ENCODE data around the gene HHIPL2.

Gene HHIPL2

GRCh38 chr1:222547944-222548671 lies at the start of gene HHIPL2:
Gene HHIPL2 (minus strand): TSS chr1:222548104. CDS start chr1:222548044, 60 bp downstream.
- no peak within 1 kb of the TSS for H3K4me3 ChIP-seq (ENCODE audit: low read length)
- H3K27me3 ChIP-seq (ENCODE audit: insufficient read depth, low read length): no peaks in the 10 kb centered on the region
- no peaks in the 10 kb centered on the region for H3K36me3 ChIP-seq (ENCODE audit: insufficient read depth, low read length)
- no peaks in the 10 kb centered on the region for H3K9me3 ChIP-seq (ENCODE audit: low read length)
- H2AFZ ChIP-seq (ENCODE audit: low read depth, low read length): no peak within 1 kb of the TSS
- H3K4me1 ChIP-seq (ENCODE audit: insufficient read depth, low read length): no peaks in the 10 kb centered on the region

GRCh38 chr1:222596696-222597095 lies 48.8 kb upstream of the HHIPL2 start:
- no peak overlapping the region for H2AFZ ChIP-seq (ENCODE audit: low read depth, low read length)
- H3K9me3 ChIP-seq (ENCODE audit: low read length): no peaks in the 10 kb centered on the region
- no peaks in the 10 kb centered on the region for H3K36me3 ChIP-seq (ENCODE audit: insufficient read depth, low read length)
- H3K27me3 ChIP-seq (ENCODE audit: insufficient read depth, low read length): no peaks in the 10 kb centered on the region
- H3K4me1 ChIP-seq (ENCODE audit: insufficient read depth, low read length): no peaks in the 10 kb centered on the region
- H3K4me3 ChIP-seq (ENCODE audit: low read length): no peak overlapping the region

GRCh38 chr1:222594789-222595188 lies 46.9 kb upstream of the HHIPL2 start:
- Histone ChIP-seq H3K4me1 (ENCODE audit: insufficient read depth, low read length) (peaks cover 9% of the 10 kb centered on the region), H3K27me3 (ENCODE audit: insufficient read depth, low read length) (no peaks in the 10 kb centered on the region), H3K36me3 (ENCODE audit: insufficient read depth, low read length) (no peaks in the 10 kb centered on the region), H2AFZ (ENCODE audit: low read depth, low read length) (no peak overlapping the region), H3K9me3 (ENCODE audit: low read length) (no peaks in the 10 kb centered on the region), H3K4me3 (ENCODE audit: low read length) (no peak overlapping the region)

GRCh38 chr1:222592171-222592570 lies 44.3 kb upstream of the HHIPL2 start:
- H3K36me3 ChIP-seq (ENCODE audit: insufficient read depth, low read length): peaks cover 9% of the 10 kb centered on the region
- no peaks in the 10 kb centered on the region for H3K27me3 ChIP-seq (ENCODE audit: insufficient read depth, low read length)
- no peak overlapping the region for H2AFZ ChIP-seq (ENCODE audit: low read depth, low read length)
- H3K9me3 ChIP-seq (ENCODE audit: low read length): no peaks in the 10 kb centered on the region
- H3K4me3 ChIP-seq (ENCODE audit: low read length): no peak overlapping the region
- H3K4me1 ChIP-seq (ENCODE audit: insufficient read depth, low read length): peaks cover 13% of the 10 kb centered on the region

GRCh38 chr1:222589462-222590302 lies 41.8 kb upstream of the HHIPL2 start, which contains the start of gene TAF1A:
Gene TAF1A (minus strand): TSS chr1:222589933.
- peak within 1 kb of the TSS; percentile 92 for H3K4me3 ChIP-seq (ENCODE audit: low read length)
- H3K4me1 ChIP-seq (ENCODE audit: insufficient read depth, low read length): peaks cover 13% of the 10 kb centered on the region
- H3K9me3 ChIP-seq (ENCODE audit: low read length): no peaks in the 10 kb centered on the region
- peak within 1 kb of the TSS; percentile 97 for H2AFZ ChIP-seq (ENCODE audit: low read depth, low read length)
- H3K27me3 ChIP-seq (ENCODE audit: insufficient read depth, low read length): no peaks in the 10 kb centered on the region
- H3K36me3 ChIP-seq (ENCODE audit: insufficient read depth, low read length): peaks cover 23% of the 10 kb centered on the region

- Histone ChIP-seq H3K9me3 (ENCODE audit: low read length) (no peaks in the 10 kb centered on the region), H3K4me3 (ENCODE audit: low read length) (peak overlapping the region; percentile 92), H3K36me3 (ENCODE audit: insufficient read depth, low read length) (peaks cover 34% of the 10 kb centered on the region), H3K27me3 (ENCODE audit: insufficient read depth, low read length) (no peaks in the 10 kb centered on the region), H3K4me1 (ENCODE audit: insufficient read depth, low read length) (peaks cover 13% of the 10 kb centered on the region), H2AFZ (ENCODE audit: low read depth, low read length) (no peak overlapping the region)
These were observed 40.2 kb upstream of the HHIPL2 start for GRCh38 chr1:222588135-222588534.

GRCh38 chr1:222586842-222587241 lies 38.9 kb upstream of the HHIPL2 start:
- H3K4me3 ChIP-seq (ENCODE audit: low read length): no peak overlapping the region
- H3K27me3 ChIP-seq (ENCODE audit: insufficient read depth, low read length): no peaks in the 10 kb centered on the region
- peaks cover 13% of the 10 kb centered on the region for H3K4me1 ChIP-seq (ENCODE audit: insufficient read depth, low read length)
- H2AFZ ChIP-seq (ENCODE audit: low read depth, low read length): no peak overlapping the region
- H3K36me3 ChIP-seq (ENCODE audit: insufficient read depth, low read length): peaks cover 45% of the 10 kb centered on the region
- no peaks in the 10 kb centered on the region for H3K9me3 ChIP-seq (ENCODE audit: low read length)

GRCh38 chr1:222583079-222583478 lies 35.2 kb upstream of the HHIPL2 start:
- Histone ChIP-seq H3K4me1 (ENCODE audit: insufficient read depth, low read length) (no peaks in the 10 kb centered on the region), H3K36me3 (ENCODE audit: insufficient read depth, low read length) (peaks cover 54% of the 10 kb centered on the region)

GRCh38 chr1:222582099-222582774 lies 34.3 kb upstream of the HHIPL2 start:
- Histone ChIP-seq H3K27me3 (ENCODE audit: insufficient read depth, low read length) (no peaks in the 10 kb centered on the region), H3K4me3 (ENCODE audit: low read length) (no peak overlapping the region), H2AFZ (ENCODE audit: low read depth, low read length) (no peak overlapping the region), H3K4me1 (ENCODE audit: insufficient read depth, low read length) (no peaks in the 10 kb centered on the region), H3K36me3 (ENCODE audit: insufficient read depth, low read length) (peaks cover 47% of the 10 kb centered on the region), H3K9me3 (ENCODE audit: low read length) (no peaks in the 10 kb centered on the region)

More at GRCh38 chr1:222583079-222583478, 35.2 kb upstream of the HHIPL2 start:
- Histone ChIP-seq H3K9me3 (ENCODE audit: low read length) (no peaks in the 10 kb centered on the region), H3K27me3 (ENCODE audit: insufficient read depth, low read length) (no peaks in the 10 kb centered on the region), H2AFZ (ENCODE audit: low read depth, low read length) (no peak overlapping the region), H3K4me3 (ENCODE audit: low read length) (no peak overlapping the region)

- Histone ChIP-seq H2AFZ (ENCODE audit: low read depth, low read length) (no peak overlapping the region), H3K27me3 (ENCODE audit: insufficient read depth, low read length) (no peaks in the 10 kb centered on the region), H3K4me3 (ENCODE audit: low read length) (no peak overlapping the region), H3K36me3 (ENCODE audit: insufficient read depth, low read length) (peaks cover 44% of the 10 kb centered on the region), H3K4me1 (ENCODE audit: insufficient read depth, low read length) (no peaks in the 10 kb centered on the region), H3K9me3 (ENCODE audit: low read length) (no peaks in the 10 kb centered on the region)
These were observed 31.4 kb upstream of the HHIPL2 start for GRCh38 chr1:222579316-222579715.

- H3K9me3 ChIP-seq (ENCODE audit: low read length): peaks cover 5% of the 10 kb centered on the region
- peaks cover 47% of the 10 kb centered on the region for H3K36me3 ChIP-seq (ENCODE audit: insufficient read depth, low read length)
- no peaks in the 10 kb centered on the region for H3K27me3 ChIP-seq (ENCODE audit: insufficient read depth, low read length)
- H2AFZ ChIP-seq (ENCODE audit: low read depth, low read length): no peak overlapping the region
- H3K4me3 ChIP-seq (ENCODE audit: low read length): no peak overlapping the region
- no peaks in the 10 kb centered on the region for H3K4me1 ChIP-seq (ENCODE audit: insufficient read depth, low read length)
These were observed 22.9 kb upstream of the HHIPL2 start for GRCh38 chr1:222570837-222571236.

- peaks cover 47% of the 10 kb centered on the region for H3K36me3 ChIP-seq (ENCODE audit: insufficient read depth, low read length)
- H3K4me1 ChIP-seq (ENCODE audit: insufficient read depth, low read length): no peaks in the 10 kb centered on the region
- H3K9me3 ChIP-seq (ENCODE audit: low read length): no peaks in the 10 kb centered on the region
- no peak overlapping the region for H3K4me3 ChIP-seq (ENCODE audit: low read length)
- H3K27me3 ChIP-seq (ENCODE audit: insufficient read depth, low read length): no peaks in the 10 kb centered on the region
- no peak overlapping the region for H2AFZ ChIP-seq (ENCODE audit: low read depth, low read length)
These were observed 13.8 kb upstream of the HHIPL2 start for GRCh38 chr1:222561656-222562055.

- Histone ChIP-seq H3K4me3 (ENCODE audit: low read length) (no peak overlapping the region), H2AFZ (ENCODE audit: low read depth, low read length) (no peak overlapping the region), H3K4me1 (ENCODE audit: insufficient read depth, low read length) (no peaks in the 10 kb centered on the region), H3K36me3 (ENCODE audit: insufficient read depth, low read length) (peaks cover 42% of the 10 kb centered on the region), H3K27me3 (ENCODE audit: insufficient read depth, low read length) (no peaks in the 10 kb centered on the region), H3K9me3 (ENCODE audit: low read length) (no peaks in the 10 kb centered on the region)
These were observed 9.7 kb upstream of the HHIPL2 start for GRCh38 chr1:222557574-222557973.
